NCI-H774 (cell line): ENCODE results near the gene ZNF679.
A peak's percentile ranks its signal among the peaks of the same experiment; 100 is the strongest.
"Not testable (repeated sequence)": the region's sequence is repeated elsewhere in the genome, so short reads cannot be mapped to it uniquely, and the experiment has no call there.

Source experiments
- DNase-seq: peaks from one replicate; lab custom pipeline; 2025; lab: John Stamatoyannopoulos, UW

The ZNF679 gene

GRCh38 chr7:64228174-64228573, at the start of gene ZNF679:
TSS of gene ZNF679 (plus strand) at chr7:64228474. CDS start at chr7:64249118, 20,644 bp downstream.
- not testable (repeated sequence) for DNase-seq

GRCh38 chr7:64180989-64181388, 47.3 kb upstream of the ZNF679 start:
- no peak for DNase-seq

GRCh38 chr7:64181586-64181985, 46.7 kb upstream of the ZNF679 start:
- DNase-seq, result no peak

DNA sequence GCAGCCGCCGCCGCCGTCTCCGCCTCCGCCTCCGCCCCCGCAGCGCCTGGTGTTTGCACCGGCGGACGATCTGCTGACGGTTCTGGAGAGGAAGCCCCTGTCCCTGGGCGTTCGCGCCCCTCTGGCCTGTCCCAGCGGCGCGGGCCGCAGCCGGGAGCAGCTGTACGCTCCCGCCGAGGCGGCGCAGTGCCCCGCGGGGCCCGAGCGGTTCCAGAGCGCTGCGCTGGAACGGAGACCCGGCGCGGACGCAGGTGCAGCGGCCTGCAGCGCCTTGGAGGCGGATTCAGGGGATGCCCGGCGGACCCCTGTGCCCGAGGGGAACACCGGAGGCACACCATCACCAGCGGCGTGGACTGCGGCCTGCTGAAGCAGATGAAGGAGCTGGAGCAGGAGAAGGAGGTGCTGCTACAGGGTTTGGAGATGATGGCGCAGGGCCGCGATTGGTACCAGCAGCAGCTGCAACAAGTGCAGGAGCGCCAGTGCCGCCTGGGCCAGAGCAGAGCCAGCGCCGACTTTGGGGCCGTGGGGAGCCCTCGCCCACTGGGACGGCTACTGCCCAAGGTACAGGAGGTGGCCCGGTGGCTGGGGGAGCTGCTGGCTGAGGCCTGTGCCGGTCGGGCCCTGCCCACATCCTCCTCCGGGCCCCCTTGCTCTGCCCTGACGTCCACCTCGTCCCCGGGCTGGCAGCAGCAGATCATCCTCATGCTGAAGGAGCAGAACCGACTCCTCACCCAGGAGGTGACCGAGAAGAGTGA, 46.1 kb upstream of the ZNF679 start:
- DNase-seq, result no peak

DNA sequence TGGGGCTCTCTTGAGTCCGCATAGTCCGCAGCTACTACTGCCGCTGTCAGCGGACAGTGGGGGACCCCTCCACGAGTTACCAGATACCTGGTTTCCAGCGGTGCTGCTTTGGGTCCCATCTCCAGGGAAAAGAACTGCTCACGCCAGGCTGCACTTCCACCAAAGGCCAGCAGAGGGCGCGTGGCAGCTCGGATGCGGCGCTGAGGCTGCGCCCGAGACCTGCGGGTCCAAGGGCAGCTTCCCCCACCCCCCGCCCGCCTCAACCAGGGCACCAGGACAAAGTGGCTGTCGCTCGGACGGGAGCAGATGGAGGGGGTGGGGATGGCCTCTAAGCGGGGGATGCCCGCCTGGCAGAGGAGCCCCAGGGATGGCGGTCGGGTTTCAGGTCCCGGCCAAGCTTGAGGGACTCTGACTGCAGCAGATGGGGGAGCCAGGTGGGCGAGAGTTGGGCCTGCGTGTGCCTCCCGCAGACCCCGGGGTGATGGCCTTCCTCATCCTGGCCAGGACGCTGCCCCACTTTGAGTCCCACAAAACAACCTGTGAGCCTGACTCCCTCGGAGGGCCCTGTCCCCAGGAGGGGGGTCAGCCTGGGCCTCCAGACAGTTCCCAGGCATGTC, 45.0 kb upstream of the ZNF679 start:
- peak; percentile 1 for DNase-seq

- DNase-seq, result no peak
Observed at GRCh38 chr7:64183827-64184372, 44.4 kb upstream of the ZNF679 start.

DNA sequence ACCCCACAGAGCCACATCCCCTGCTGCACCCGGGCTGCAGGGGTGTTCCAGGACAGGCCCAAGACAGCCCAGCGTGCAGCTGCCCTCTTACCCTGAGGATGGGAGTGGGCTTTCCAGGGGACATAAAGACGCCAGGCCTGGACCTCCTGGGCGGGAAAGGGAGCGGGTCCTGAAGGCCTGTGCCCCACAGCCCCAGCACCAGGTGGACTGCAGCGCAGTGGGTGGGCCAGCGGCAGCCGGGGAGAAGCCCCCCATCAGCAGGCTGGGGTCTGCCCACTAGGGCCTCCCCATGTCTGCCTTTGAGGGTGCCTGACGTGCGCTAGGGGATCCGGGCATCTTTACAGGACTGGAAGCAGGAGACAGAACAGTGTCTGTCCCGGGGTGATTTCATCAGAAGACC, 43.9 kb upstream of the ZNF679 start:
- no peak for DNase-seq

DNA sequence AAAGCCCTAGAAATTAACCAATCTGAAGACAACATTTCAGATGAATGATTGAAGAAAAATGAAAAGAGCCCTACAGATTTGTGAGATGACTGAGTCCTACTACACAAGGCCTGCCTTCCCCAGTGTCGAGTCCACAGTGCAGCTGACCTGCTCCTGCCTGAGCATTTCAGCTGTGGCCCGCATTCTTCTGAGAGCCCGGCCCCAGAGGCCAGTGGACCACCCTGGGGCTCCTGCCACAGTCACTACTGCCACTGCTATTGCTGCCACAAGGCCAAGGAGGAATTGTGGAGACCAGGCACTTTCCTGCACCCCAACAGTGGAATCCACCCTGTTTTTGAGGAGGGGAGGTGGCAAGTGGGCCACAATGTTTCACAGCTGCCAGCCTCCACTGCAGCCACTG, 40.9 kb upstream of the ZNF679 start:
- no peak for DNase-seq

DNA sequence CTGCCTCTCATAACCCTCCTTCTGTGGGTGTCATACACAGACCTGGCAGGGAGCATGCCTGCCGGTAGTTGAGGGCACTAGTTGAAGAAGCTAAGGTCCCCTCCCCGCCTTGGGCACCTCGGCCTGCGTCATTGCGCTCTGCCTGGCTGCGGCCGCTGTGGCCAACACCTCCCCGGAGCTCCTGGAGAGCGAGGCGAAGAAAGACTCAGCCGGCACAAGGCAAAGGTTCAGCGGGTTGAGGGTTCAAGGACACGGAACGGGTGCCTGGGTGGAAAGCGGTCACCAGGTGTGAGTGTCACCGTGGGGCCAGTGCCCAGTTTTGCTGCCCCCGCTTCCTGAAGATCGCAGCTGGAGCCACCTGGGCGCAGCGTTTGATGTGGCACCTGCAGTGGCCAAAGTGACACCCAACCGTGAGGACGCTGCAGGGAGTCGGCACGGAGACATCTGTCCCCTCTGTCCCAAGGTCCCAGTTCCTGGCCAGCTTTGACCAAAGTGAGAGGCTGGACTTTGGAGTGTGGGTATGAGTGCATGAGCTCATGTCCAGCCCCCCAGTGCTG, 36.0 kb upstream of the ZNF679 start:
- DNase-seq, result no peak

GRCh38 chr7:64192775-64193174, 35.5 kb upstream of the ZNF679 start:
- DNase-seq, result no peak

- peak; percentile 7 for DNase-seq
Observed at GRCh38 chr7:64206903-64207302, 21.4 kb upstream of the ZNF679 start, which contains the start of gene ZNF735. TSS of gene ZNF735 (plus strand) at chr7:64207203. CDS start at chr7:64207203, 0 bp downstream.

DNA sequence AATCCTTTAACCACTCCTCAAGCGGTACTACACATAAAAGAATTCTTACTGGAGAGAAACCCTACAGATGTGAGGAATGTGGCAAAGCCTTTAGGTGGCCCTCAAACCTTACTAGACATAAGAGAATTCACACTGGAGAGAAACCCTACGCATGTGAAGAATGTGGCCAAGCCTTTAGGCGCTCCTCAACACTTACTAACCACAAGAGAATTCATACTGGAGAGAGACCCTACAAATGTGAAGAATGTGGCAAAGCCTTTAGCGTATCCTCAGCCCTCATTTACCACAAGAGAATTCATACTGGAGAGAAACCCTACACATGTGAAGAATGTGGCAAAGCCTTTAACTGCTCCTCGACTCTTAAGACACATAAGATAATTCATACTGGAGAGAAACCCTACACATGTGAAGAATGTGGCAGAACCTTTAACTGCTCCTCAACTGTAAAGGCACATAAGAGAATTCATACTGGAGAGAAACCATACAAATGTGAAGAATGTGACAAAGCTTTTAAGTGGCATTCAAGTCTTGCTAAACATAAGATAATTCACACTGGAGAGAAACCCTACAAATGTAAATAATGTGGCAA, 8.5 kb upstream of the ZNF679 start:
- not testable (repeated sequence) for DNase-seq

DNA sequence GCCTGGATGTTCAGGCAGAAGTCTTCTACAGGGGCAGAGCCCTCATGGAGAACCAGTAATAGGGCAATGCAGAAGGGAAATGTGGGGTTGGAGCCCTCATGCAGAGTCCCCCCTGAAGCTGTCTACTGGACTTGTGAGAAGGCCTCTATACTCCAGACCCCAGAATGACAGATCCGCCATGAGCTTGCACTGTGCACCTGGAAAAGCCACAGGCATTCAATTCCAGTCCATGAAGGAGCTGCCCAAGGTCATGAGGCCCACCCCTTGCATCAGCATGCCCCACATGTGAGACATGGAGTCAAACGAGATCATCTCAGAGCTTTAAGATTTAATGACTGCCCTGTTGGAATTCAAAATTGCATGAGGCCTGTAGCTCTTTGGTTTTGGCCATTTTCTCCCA, 4.9 kb upstream of the ZNF679 start:
- no peak for DNase-seq

DNA sequence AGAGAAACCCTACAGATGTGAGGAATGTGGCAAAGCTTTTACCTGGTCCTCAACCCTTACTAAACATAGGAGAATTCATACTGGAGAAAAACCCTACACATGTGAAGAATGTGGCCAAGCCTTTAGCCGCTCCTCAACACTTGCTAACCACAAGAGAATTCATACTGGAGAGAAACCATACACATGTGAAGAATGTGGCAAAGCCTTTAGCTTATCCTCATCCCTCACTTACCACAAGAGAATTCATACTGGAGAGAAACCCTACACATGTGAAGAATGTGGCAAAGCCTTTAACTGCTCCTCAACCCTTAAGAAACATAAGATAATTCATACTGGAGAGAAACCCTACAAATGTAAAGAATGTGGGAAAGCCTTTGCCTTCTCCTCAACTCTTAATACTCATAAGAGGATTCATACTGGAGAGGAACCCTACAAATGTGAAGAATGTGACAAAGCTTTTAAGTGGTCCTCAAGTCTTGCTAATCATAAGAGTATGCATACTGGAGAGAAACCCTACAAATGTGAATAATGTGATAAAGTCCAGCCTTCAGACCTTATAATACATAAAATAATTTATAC, 38.2 kb downstream of the ZNF679 start:
- DNase-seq, result no peak

DNA sequence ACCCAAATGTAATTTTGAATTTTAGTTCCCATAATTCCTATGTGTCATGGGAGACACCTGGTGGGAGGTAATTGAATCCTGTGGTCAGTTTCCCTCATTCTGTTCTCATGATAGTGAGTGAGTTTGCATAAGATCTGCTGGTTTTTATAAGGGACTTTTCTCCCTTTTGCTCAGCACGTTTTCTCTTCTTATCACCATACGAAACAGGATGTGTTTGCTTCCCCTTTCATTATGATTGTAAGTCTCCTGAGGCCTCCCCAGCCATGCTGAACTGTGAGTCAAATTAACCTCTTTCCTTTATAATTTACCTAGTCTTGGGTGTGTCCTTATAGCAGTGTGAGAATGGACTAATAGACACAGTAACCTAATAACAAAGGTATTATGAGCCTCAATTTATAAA, 49.4 kb downstream of the ZNF679 start:
- DNase-seq, result no peak

GRCh38 chr7:64294701-64295420, 66.6 kb downstream of the ZNF679 start:
- no peak for DNase-seq

DNA sequence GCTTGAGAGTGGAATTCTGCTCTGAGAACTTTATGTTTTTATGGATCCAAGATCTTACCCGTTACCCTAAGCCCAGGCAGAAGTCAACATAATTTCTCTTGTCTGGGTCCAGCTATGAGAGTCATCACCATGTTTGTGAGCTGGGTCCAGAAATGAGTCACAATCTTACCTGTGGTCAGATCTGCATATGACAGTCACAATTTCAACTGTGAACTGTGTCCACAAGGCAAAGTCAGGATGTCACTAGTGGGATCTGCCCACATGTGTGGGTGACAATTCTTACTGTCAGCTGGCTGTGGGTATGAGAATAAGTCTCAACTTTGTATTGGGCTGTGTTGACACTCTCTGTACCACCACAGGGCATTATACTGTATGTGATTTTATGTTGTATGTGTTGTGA, 69.1 kb downstream of the ZNF679 start:
- DNase-seq, result not testable (repeated sequence)

GRCh38 chr7:64300641-64301405, 72.5 kb downstream of the ZNF679 start:
- DNase-seq, result no peak

DNA sequence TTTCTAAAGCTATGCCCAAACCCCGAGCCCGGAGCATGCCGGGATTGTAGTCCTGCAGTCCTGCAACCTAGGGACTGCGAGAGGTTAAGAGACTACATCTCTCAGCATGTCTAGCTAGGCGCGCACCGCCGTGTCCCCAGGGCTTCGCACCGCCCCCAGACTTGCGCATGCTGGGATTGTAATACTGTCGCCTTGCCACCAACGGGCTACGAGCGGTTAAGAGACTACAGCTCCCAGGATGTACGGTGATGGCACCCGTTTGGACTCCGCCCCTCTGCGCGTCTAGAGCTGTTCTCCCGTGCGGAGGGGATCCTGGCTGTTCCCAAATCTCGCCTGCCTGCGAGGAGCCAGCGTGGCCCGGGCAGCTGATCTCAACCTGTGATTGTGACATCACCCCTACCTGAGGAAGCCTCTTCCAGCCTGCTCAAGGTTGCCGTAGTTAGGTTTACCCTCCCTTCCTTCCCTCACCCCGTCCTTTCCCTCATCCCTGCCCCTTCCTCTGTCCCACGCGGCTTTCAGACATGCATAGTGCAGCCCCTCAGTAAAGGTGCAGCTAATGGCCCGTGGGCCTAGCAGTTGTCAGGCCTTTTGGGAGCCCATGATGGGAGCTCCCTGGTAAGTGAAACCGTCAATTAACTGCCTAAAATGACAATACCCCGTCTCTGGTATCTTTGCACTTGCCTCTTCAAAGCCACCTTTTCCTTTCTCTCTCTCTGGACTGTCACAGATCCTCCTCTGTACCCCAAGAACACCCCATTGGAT, 79.2 kb downstream of the ZNF679 start:
- peak; percentile 86 for DNase-seq

GRCh38 chr7:64308016-64308270, 79.7 kb downstream of the ZNF679 start:
- DNase-seq, result no peak
